BLaER1 treated with 17β-estradiol and CSF1 and Interleukin-3, amounts not matched to agents 10 nM and 100 nM (cell line): Measurements from ENCODE around the gene ART1.
"Not testable (repeated sequence)": the region's sequence is repeated elsewhere in the genome, so short reads cannot be mapped to it uniquely, and the experiment has no call there.

Experiments used
- H3K27ac ChIP-seq, 11 experiments: shearing (Covaris generic); formaldehyde crosslinking; 2 replicates each; pipeline ENCODE4 v1.8.1; 2022
- H3K27me3 ChIP-seq, 11 experiments: shearing (Covaris generic); formaldehyde crosslinking; 2 replicates each; pipeline ENCODE4 v1.8.1; 2022
- H3K36me3 ChIP-seq, 11 experiments: shearing (Covaris generic); formaldehyde crosslinking; 2 replicates each; pipeline ENCODE4 v1.8.1; 2022
- H3K4me1 ChIP-seq, 10 experiments: shearing (Covaris generic); formaldehyde crosslinking; 2 replicates each; pipeline ENCODE4 v1.8.1; 2022
- H3K4me2 ChIP-seq, 11 experiments: shearing (Covaris generic); formaldehyde crosslinking; 2 replicates each; pipeline ENCODE4 v1.8.1; 2022
- H3K4me3 ChIP-seq, 10 experiments: shearing (Covaris generic); formaldehyde crosslinking; 2 replicates each; pipeline ENCODE4 v1.8.1; 2022
- H3K9ac ChIP-seq, 11 experiments: shearing (Covaris generic); formaldehyde crosslinking; 2 replicates each; pipeline ENCODE4 v1.8.1; 2022
- H3K9me3 ChIP-seq, 11 experiments: shearing (Covaris generic); formaldehyde crosslinking; replicated peaks in 1 of 11; 2 replicates each; pipeline ENCODE4 v1.8.1; 2022
- H4K20me1 ChIP-seq, 11 experiments: shearing (Covaris generic); formaldehyde crosslinking; 2 replicates each; pipeline ENCODE4 v1.8.1; 2022
- Cebpa-rat ChIP-seq, 11 experiments: shearing (Covaris generic); IDR thresholded peaks; 2 replicates each; pipeline ENCODE4 v1.8.1; 2022

The ART1 gene

GRCh38 chr11:3641191-3641590 is 3.7 kb upstream of the ART1 start:
- no peaks in the 10 kb centered on the region for H4K20me1 ChIP-seq
- H3K4me3 ChIP-seq = no peak overlapping the region
- H3K9ac ChIP-seq = no peak overlapping the region
- H3K27me3 ChIP-seq = peaks cover 21 to 27% (median 25%) of the 10 kb centered on the region in 11 experiments
- no peak overlapping the region for H3K27ac ChIP-seq
- H3K4me2 ChIP-seq = no peak overlapping the region
- no peaks in the 10 kb centered on the region for H3K36me3 ChIP-seq
- H3K9me3 ChIP-seq = peaks cover 7 to 35% (median 20%) of the 10 kb centered on the region in 11 experiments; a peak in 19 of 22 replicates
- H3K4me1 ChIP-seq = peaks cover 8 to 32% (median 22%) of the 10 kb centered on the region in 10 experiments; a peak in 18 of 20 replicates
- no peak for TF ChIP-seq Cebpa-rat (IDR thresholded peaks at IDR 0.05)

GRCh38 chr11:3641701-3642070 is 3.2 kb upstream of the ART1 start, which contains the start of gene ART5:
TSS of gene ART5 (minus strand) at chr11:3641992. CDS start at chr11:3641862, 130 bp downstream.
- peaks cover 8 to 32% (median 22%) of the 10 kb centered on the region in 10 experiments; a peak in 18 of 20 replicates for H3K4me1 ChIP-seq
- H3K36me3 ChIP-seq = no peaks in the 10 kb centered on the region
- no peaks in the 10 kb centered on the region for H4K20me1 ChIP-seq
- peak within 1 kb of the TSS; percentile 78 to 95 (median 90) for H3K4me2 ChIP-seq
- peaks cover 7 to 35% (median 20%) of the 10 kb centered on the region in 11 experiments; a peak in 19 of 22 replicates for H3K9me3 ChIP-seq
- no peak for TF ChIP-seq Cebpa-rat (IDR thresholded peaks at IDR 0.05)
- H3K27ac ChIP-seq = peak within 1 kb of the TSS in 10 of 11 experiments; percentile 22 to 68 (median 56); a peak in 17 of 22 replicates
- H3K27me3 ChIP-seq = peaks cover 21 to 27% (median 25%) of the 10 kb centered on the region in 11 experiments
- peak within 1 kb of the TSS; percentile 50 to 69 (median 59) for H3K4me3 ChIP-seq
- peak within 1 kb of the TSS; percentile 54 to 80 (median 71); a peak in 21 of 22 replicates for H3K9ac ChIP-seq

DNA sequence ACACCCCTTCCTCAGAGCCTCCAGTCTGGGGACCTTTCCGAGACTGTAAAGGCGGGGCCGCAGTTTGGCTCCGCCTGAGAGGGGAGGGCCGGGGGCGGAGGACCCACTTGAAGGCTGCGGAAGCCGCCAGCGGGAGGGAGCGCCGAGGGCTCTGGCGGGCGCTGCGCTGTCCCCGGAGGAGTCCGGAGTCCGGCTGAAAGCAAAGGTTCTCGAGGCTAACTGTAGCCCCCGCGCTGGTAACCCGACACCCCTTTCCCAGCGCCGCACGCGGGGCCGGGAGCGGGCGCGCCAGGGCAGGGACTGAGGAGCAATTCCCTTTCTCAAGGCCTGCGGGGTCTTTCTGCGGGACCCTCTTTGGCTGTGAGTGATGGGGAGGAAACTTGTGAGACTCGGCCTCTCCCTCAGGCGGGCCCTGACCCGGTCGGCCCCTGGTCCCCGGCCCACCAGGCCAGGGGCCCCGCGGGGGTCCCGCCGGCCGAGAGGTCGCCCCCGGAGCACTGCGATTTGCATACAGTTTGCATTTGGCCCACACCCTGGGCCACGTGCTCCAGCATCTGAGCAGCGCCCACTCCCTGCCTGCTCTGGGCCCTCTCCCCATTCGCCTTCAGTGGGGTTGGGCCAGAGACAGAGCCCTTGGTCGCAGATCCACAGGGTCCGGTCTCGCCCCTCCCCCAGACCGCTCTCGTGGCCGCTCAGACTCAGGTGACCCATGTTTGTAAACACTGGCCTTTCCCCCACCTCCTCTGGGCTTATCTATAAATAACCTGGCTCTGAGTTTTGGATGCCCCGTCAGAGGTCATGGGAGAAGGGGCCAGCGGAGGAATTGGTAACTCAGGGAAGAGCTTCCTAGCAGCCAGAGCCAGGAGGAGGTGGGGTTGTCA is 2.6 kb upstream of the ART1 start:
- H3K4me3 ChIP-seq = peak overlapping the region; percentile 50 to 69 (median 59)
- H3K4me1 ChIP-seq = peaks cover 8 to 32% (median 22%) of the 10 kb centered on the region in 10 experiments; a peak in 18 of 20 replicates
- peak overlapping the region; percentile 78 to 95 (median 90) for H3K4me2 ChIP-seq
- no peaks in the 10 kb centered on the region for H3K36me3 ChIP-seq
- H3K27ac ChIP-seq = peak overlapping the region in 10 of 11 experiments; percentile 22 to 68 (median 56); a peak in 17 of 22 replicates
- TF ChIP-seq Cebpa-rat (IDR thresholded peaks at IDR 0.05) = no peak
- no peaks in the 10 kb centered on the region for H4K20me1 ChIP-seq
- peak overlapping the region; percentile 54 to 80 (median 71); a peak in 21 of 22 replicates for H3K9ac ChIP-seq
- peaks cover 7 to 35% (median 20%) of the 10 kb centered on the region in 11 experiments; a peak in 19 of 22 replicates for H3K9me3 ChIP-seq
- peaks cover 21 to 27% (median 25%) of the 10 kb centered on the region in 11 experiments for H3K27me3 ChIP-seq

GRCh38 chr11:3643102-3643546 is 1.8 kb upstream of the ART1 start:
- Histone ChIP-seq H3K4me3 (peak overlapping the region in 1 of 10 experiments; percentile 64; a peak in 2 of 20 replicates), H3K27me3 (peaks cover 21 to 27% (median 25%) of the 10 kb centered on the region in 11 experiments), H3K4me1 (peaks cover 8 to 32% (median 22%) of the 10 kb centered on the region in 10 experiments; a peak in 18 of 20 replicates), H3K4me2 (peak overlapping the region; percentile 78 to 95 (median 90); a peak in 21 of 22 replicates), H3K9me3 (peaks cover 7 to 35% (median 20%) of the 10 kb centered on the region in 11 experiments; a peak in 19 of 22 replicates), H3K9ac (peak overlapping the region in 4 of 11 experiments; percentile 71 to 80 (median 76); a peak in 6 of 22 replicates)
- not testable (repeated sequence) for H4K20me1 ChIP-seq, H3K36me3 ChIP-seq, H3K27ac ChIP-seq

GRCh38 chr11:3645552-3645951 is 624 bp downstream of the ART1 start:
- Histone ChIP-seq H3K4me1 (peaks cover 7 to 13% (median 10%) of the 10 kb centered on the region in 10 experiments; a peak in 17 of 20 replicates), H3K9me3 (peaks cover 7 to 35% (median 20%) of the 10 kb centered on the region in 11 experiments; a peak in 19 of 22 replicates), H3K27ac (no peak overlapping the region), H3K9ac (no peak overlapping the region), H3K36me3 (no peaks in the 10 kb centered on the region), H3K27me3 (peaks cover 21 to 27% (median 25%) of the 10 kb centered on the region in 11 experiments), H3K4me2 (no peak overlapping the region), H4K20me1 (no peaks in the 10 kb centered on the region), H3K4me3 (no peak overlapping the region)
- no peak for TF ChIP-seq Cebpa-rat (IDR thresholded peaks at IDR 0.05)

DNA sequence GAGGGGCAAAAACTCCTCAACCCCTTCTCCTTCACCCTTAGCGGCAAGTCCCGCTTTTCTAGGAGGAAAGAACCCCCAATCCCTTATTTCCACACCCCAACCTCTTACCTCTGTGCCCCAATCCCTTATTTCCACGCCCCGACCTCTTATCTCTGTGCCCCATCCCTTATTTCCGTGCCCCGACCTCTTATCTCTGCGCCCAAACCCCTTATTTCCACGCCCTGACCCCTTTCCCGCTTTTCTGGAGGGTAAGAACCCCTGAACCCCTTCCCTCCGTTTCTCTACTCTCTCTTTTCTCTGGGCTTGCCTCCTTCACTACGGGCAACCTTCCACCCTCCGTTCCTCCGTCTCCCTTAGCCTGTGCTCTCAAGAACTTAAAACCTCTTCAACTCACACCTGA is 3.9 kb downstream of the ART1 start:
- H4K20me1 ChIP-seq, H3K4me3 ChIP-seq, H3K27me3 ChIP-seq, H3K9ac ChIP-seq, H3K27ac ChIP-seq, H3K4me1 ChIP-seq, H3K36me3 ChIP-seq, H3K4me2 ChIP-seq: not testable (repeated sequence)
- peaks cover 7 to 14% (median 11%) of the 10 kb centered on the region in 11 experiments; a peak in 18 of 22 replicates for H3K9me3 ChIP-seq

DNA sequence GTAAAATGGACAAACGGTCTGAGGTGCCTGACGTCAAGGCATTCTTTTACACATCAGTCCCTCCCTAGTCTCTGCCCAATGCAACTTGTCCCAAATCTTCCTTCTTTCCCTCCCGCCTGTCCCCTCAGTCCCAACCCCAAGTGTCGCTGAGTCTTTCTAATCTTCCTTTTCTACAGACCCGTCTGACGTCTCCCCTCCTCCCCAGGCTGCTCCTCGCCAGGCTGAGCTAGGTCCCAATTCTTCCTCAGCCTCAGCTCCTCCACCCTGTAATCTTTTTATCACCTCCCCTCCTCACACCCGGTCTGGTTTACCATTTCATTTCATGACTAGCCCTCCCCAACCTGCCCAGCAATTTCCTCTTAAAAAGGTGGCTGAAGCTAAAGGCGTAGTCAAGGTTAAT is 4.4 kb downstream of the ART1 start:
- H3K4me1 ChIP-seq, H3K4me2 ChIP-seq, H3K36me3 ChIP-seq, H3K9ac ChIP-seq, H3K4me3 ChIP-seq, H3K27me3 ChIP-seq, H4K20me1 ChIP-seq, H3K27ac ChIP-seq, H3K9me3 ChIP-seq: not testable (repeated sequence)

DNA sequence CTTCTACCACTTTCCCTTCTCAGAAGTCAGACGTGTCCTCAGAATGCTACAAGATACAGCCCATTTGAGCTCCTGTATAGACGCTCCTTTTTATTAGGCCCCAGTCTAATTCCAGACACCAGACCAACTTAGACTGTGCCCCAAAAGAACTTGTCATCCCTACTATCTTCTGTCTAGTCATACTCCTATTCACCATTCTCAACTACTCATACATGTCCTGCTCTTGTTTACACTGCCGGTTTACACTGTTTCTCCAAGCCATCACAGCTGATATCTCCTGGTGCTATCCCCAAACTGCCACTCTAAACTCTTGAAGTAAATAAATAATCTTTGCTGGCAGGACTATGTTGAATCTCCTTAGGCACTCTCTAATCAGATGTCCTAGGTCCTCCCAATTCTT is 7.6 kb downstream of the ART1 start:
- H4K20me1 ChIP-seq, H3K27me3 ChIP-seq, H3K36me3 ChIP-seq, H3K27ac ChIP-seq, H3K4me3 ChIP-seq, H3K9ac ChIP-seq, H3K4me2 ChIP-seq, H3K4me1 ChIP-seq, H3K9me3 ChIP-seq: not testable (repeated sequence)

DNA sequence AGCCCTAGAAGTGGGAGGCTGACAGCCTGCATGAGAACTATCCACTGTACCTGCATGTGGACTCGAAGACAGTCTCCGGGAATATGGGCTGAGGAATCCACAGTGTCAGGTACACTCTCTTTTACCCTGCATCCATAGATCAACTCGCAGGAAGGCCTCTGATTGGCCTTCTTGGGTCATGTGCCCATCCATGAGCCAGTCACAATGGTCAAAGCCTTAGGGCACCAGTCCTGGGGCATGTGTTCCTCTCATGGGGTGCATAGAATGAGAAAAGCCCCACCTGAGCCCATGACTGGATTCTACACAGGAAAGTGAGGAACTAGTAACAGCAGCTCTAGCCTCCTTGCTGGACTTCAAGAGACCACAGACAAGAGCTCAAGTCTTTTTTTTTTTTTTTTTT is 10.6 kb downstream of the ART1 start:
- H3K27me3 ChIP-seq = no peaks in the 10 kb centered on the region
- H3K4me3 ChIP-seq = no peak overlapping the region
- no peak overlapping the region for H3K27ac ChIP-seq
- TF ChIP-seq Cebpa-rat (IDR thresholded peaks at IDR 0.05) = no peak
- no peaks in the 10 kb centered on the region for H3K4me1 ChIP-seq
- no peak overlapping the region for H3K4me2 ChIP-seq
- no peaks in the 10 kb centered on the region for H3K9me3 ChIP-seq
- H3K36me3 ChIP-seq = no peaks in the 10 kb centered on the region
- no peaks in the 10 kb centered on the region for H4K20me1 ChIP-seq
- no peak overlapping the region for H3K9ac ChIP-seq

- H4K20me1 ChIP-seq, H3K9me3 ChIP-seq, H3K27ac ChIP-seq, H3K9ac ChIP-seq, H3K36me3 ChIP-seq, H3K4me2 ChIP-seq, H3K4me1 ChIP-seq, H3K27me3 ChIP-seq, H3K4me3 ChIP-seq: not testable (repeated sequence)
Observed at GRCh38 chr11:3657331-3657730, 12.4 kb downstream of the ART1 start.
